Astrocyte (in vitro differentiated cells and primary cell): ENCODE data around the gene TRAM2.

Experiments used
- EZH2 ChIP-seq: IDR thresholded peaks from 2 replicates; pipeline ENCODE4 v1.6.1; 2012; ENCODE audit warnings: mild to moderate bottlenecking, low read length, inconsistent platforms; ENCODE audit not compliant: insufficient read depth
- TF ChIP-seq, protein P1 (sequence below): IDR thresholded peaks from 2 replicates; pipeline ENCODE4 v1.5.1; 2011; ENCODE audit warnings: low read depth, mild to moderate bottlenecking, inconsistent platforms, low read length, moderate library complexity; ENCODE audit not compliant: insufficient read depth

DNA sequence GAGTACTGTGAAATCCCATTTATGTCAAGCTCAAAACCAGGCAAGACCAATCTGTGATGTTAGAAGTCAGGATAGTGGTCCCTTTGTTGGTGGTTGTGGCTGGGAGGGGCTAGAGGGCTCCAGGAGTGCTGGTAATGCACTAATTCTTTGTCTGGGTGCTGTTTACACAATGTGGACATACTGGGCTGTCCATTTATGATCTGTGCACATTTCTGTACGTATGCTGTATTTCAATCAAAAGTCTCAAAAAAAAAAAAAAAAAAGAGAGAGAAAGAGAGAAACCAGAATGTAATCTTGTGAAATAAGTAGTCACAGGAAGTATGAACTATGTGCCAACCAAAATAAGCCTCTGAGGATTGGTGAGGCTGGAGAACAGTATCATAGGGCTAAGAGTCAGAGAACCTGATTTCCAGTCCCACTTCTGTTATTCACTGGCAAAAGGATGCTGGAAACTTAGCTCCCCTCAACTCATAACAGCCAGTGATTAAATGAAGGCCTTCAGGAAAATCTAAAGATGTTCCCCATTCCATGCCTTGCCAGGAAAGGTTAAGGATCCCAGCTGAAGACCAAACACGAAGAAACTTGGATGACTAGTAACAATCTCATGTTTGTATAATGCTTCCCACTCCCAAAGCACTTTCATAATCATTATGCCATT, 19.6 kb upstream of the TRAM2 start:
- TF ChIP-seq, protein P1, sequence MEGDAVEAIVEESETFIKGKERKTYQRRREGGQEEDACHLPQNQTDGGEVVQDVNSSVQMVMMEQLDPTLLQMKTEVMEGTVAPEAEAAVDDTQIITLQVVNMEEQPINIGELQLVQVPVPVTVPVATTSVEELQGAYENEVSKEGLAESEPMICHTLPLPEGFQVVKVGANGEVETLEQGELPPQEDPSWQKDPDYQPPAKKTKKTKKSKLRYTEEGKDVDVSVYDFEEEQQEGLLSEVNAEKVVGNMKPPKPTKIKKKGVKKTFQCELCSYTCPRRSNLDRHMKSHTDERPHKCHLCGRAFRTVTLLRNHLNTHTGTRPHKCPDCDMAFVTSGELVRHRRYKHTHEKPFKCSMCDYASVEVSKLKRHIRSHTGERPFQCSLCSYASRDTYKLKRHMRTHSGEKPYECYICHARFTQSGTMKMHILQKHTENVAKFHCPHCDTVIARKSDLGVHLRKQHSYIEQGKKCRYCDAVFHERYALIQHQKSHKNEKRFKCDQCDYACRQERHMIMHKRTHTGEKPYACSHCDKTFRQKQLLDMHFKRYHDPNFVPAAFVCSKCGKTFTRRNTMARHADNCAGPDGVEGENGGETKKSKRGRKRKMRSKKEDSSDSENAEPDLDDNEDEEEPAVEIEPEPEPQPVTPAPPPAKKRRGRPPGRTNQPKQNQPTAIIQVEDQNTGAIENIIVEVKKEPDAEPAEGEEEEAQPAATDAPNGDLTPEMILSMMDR = no peak
- TF ChIP-seq EZH2 = no peak
